Activated naive CD4-positive, alpha-beta T cell treated with anti-CD3 and anti-CD28 coated beads for 36 hours (primary cell): ENCODE results near the gene FLOT1. TPM values are rescaled to one million over a fixed set of nuclear protein-coding genes. Genes with fewer than 3 reads are reported as not detected.

Source experiments
- CTCF ChIA-PET: fragments of 350-600 bp; sonication (Branson Sonifier 250); formaldehyde crosslinking; loops from one replicate; lab custom pipeline; 2021; ENCODE audit warnings: antibody characterized with exemption; lab: Charles Lee
- DNase-seq: peaks from one replicate; pipeline ENCODE4 v3.0.0-alpha.2; 2020
- H3K27ac Mint-ChIP-seq: one replicate; pipeline ENCODE4 v1.8.0; 2021; ENCODE audit warnings: mild to moderate bottlenecking, mixed read lengths
- H3K27me3 Mint-ChIP-seq: one replicate; pipeline ENCODE4 v1.8.0; 2021; ENCODE audit warnings: low read depth, mixed read lengths
- H3K36me3 Mint-ChIP-seq: one replicate; pipeline ENCODE4 v1.8.0; 2021; ENCODE audit warnings: low read depth, mixed read lengths
- H3K4me1 Mint-ChIP-seq: one replicate; pipeline ENCODE4 v1.8.0; 2021; ENCODE audit warnings: low read depth, mixed read lengths
- H3K4me3 Mint-ChIP-seq: one replicate; pipeline ENCODE4 v1.8.0; 2021; ENCODE audit warnings: mild to moderate bottlenecking, moderate library complexity, mixed read lengths
- H3K9me3 Mint-ChIP-seq: one replicate; pipeline ENCODE4 v1.8.0; 2021; ENCODE audit warnings: mixed read lengths
- intact Hi-C: fragments of 100-400 bp; cut with micrococcal nuclease; formaldehyde crosslinking; loops from one replicate; pipeline ENCODE4 v1.15.1; 2023
- total RNA-seq, 2 experiments: library from RNA; stranded (reverse); gene quantifications; one replicate each; pipeline ENCODE4 v1.2.3, GENCODE V29; 2021

Gene FLOT1
- total RNA-seq, 2 experiments from 2014 or later = 162 to 173 TPM

DNA sequence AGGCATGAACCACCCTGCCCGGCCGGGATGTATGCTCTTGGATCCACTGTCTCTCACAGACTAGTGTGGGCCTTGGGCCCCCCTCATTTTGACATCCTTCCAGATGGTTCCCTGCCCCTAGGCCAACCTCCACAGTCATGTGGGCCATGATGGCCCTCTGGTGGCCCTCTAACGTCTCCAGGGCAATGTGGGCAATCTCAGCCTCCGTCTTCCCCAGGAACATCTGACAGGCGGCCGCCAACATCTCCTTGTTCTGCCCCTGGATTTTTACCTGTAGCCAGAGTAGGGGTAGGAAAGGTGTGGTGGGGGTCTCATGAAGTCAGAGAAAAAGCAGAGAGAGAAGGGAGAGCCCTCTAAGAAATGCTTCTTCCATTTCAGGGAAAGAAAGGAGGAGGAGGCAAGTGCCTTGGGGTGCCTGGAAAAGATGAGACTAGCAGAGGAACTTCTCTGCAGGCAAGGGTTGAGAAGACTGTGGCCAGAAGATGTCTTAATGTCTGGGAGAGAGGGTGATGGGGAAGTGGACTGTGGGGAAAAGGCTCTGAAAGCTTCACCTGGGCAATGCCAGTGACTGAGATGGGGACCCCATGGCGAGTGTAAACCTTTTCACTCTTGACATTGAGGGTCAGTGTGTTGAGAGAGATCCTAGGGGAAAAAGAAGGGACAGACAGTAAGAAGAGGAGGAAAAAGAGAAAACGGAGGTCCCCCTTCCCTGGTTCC lies 1.3 kb downstream of the FLOT1 start:
- peak overlapping the region; percentile 94 for H3K4me3 Mint-ChIP-seq
- H3K27ac Mint-ChIP-seq = peak overlapping the region; percentile 96
- intact Hi-C loops = loop anchor here (5.0 kb wide), 3 partner anchors 41 to 346 kb away; partner anchors contain the start of genes MRPS18B and PPP1R10
- peaks cover 67% of the 10 kb centered on the region for H3K4me1 Mint-ChIP-seq
- peaks cover 4% of the 10 kb centered on the region for H3K9me3 Mint-ChIP-seq
- H3K36me3 Mint-ChIP-seq = peaks cover 70% of the 10 kb centered on the region
- DNase-seq = no peak
- CTCF ChIA-PET = interaction anchor here (0.9 to 4.0 kb wide), 6 partner anchors 10 to 137 kb away, joined by 3 to 23 read pairs (median 5); partner anchors contain the start of gene TUBB
- H3K27me3 Mint-ChIP-seq = no peaks in the 10 kb centered on the region

DNA sequence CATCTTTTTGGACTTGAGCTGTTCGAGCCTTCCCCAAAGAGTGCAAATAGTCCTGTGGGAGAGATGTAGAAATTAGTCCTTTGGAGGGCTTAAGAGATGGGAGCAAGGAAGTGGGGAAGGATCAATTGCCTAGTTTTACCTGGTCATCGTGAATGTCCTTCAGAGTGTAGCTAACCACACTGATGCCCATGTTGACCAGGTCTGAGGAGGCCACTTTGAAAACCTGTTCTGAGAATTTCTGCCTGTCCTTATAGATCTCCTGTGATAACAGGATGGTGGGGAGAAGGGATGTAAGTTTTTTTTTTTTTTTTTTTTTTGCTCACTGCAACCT lies 2.0 kb downstream of the FLOT1 start:
- peak overlapping the region; percentile 32 for H3K4me3 Mint-ChIP-seq
- DNase-seq = no peak
- CTCF ChIA-PET = interaction anchor here (1.6 kb wide), 1 partner anchor 10 kb away, joined by 10 read pairs; no protein-coding TSS in a partner anchor
- peaks cover 77% of the 10 kb centered on the region for H3K36me3 Mint-ChIP-seq
- H3K9me3 Mint-ChIP-seq = peaks cover 5% of the 10 kb centered on the region
- intact Hi-C loops = loop anchor here (5.0 kb wide), 3 partner anchors 42 to 347 kb away; partner anchors contain the start of genes MRPS18B and PPP1R10
- H3K27ac Mint-ChIP-seq = no peak overlapping the region
- H3K27me3 Mint-ChIP-seq = no peaks in the 10 kb centered on the region
- H3K4me1 Mint-ChIP-seq = peaks cover 74% of the 10 kb centered on the region

DNA sequence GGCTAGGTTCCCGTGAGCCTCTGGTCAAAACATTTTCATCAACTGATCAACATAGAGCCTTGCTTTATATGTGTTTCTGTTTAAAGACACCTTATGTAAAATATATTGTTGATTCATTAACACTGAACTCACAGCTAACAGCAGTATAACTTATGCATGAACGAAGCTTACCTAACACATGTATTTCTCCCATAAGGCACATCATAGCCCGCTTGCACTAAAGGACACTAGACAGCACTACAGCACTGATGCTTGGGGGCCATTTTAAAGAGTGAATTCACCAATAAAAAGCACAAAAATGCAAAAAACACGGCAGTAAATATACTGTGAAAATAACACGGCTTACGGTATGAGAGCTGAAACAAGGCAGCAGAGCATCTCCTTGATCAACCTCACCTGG lies 4.0 kb downstream of the FLOT1 start:
- CTCF ChIA-PET = interaction anchor here (0.6 to 19.6 kb wide), 4 partner anchors 61 to 197 kb away, joined by 3 to 346 read pairs (median 18); partner anchors contain the start of gene DHX16
- no peak for DNase-seq
- intact Hi-C loops = loop anchor here (5.0 kb wide), 1 partner anchor 181 kb away; the partner anchor contains the start of genes GNL1 and PRR3
- Mint-ChIP-seq H3K4me3 (no peak overlapping the region), H3K36me3 (peaks cover 78% of the 10 kb centered on the region), H3K27me3 (no peaks in the 10 kb centered on the region), H3K9me3 (peaks cover 5% of the 10 kb centered on the region), H3K27ac (no peak overlapping the region), H3K4me1 (peaks cover 79% of the 10 kb centered on the region)

- DNase-seq = peak; percentile 63
- H3K4me1 Mint-ChIP-seq = peaks cover 79% of the 10 kb centered on the region
- H3K9me3 Mint-ChIP-seq = peaks cover 5% of the 10 kb centered on the region
Observed at GRCh38 chr6:30735668-30736314, 6.7 kb downstream of the FLOT1 start.

DNA sequence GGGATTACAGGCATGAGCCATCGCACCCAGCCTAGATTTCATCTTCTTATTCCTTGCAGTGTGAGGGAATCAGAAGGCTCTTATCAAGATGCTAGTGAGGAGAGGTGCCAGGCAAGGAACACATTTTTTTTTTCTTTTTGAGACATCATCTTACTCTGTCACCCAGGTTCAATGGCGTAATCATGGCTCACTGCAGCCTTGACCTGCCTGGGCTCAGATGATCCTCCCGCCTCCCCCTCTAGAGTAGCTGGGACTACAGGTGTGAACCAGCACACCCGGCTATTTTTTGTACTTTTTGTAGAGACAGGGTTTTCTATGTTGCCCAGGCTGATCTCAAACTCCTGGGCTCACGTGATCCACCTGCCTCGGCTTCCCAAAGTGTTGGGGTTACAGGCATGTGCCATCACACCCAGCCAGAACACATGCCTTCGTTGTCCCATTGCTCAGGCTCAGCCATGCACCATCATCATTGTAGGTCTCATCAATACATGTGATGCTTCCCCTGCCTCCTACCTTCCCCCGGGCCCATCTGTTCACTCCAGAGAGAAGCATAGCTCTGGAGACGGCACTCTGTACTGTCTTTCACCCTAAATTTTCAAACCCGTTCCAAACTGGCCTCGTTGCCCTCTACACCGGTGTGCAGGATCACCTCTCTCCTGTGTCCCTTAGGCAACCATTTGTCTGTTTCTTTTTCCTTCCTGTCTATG lies 10.1 kb downstream of the FLOT1 start:
- Mint-ChIP-seq H3K27me3 (no peaks in the 10 kb centered on the region), H3K36me3 (peaks cover 54% of the 10 kb centered on the region), H3K4me3 (no peak overlapping the region), H3K9me3 (peaks cover 5% of the 10 kb centered on the region), H3K4me1 (peaks cover 62% of the 10 kb centered on the region), H3K27ac (no peak overlapping the region)
- no peak for DNase-seq
- CTCF ChIA-PET = interaction anchor here (0.6 to 19.6 kb wide), 11 partner anchors 9 to 190 kb away, joined by 3 to 346 read pairs (median 5); partner anchors contain the start of genes DHX16 and MRPS18B
- intact Hi-C loops = no loop called here

More at GRCh38 chr6:30735668-30736314, 6.7 kb downstream of the FLOT1 start:
- CTCF ChIA-PET = interaction anchor here (0.6 to 19.6 kb wide), 7 partner anchors 11 to 224 kb away, joined by 3 to 346 read pairs (median 4); partner anchors contain the start of gene DHX16
- H3K36me3 Mint-ChIP-seq = peaks cover 63% of the 10 kb centered on the region
- H3K4me3 Mint-ChIP-seq = peak overlapping the region; percentile 32
- intact Hi-C loops = loop anchor here (1.0 to 5.0 kb wide), 6 partner anchors 9 to 178 kb away; partner anchors contain the start of genes GNL1, IER3, PRR3 and TUBB
- H3K27me3 Mint-ChIP-seq = no peaks in the 10 kb centered on the region
- H3K27ac Mint-ChIP-seq = peak overlapping the region; percentile 82

GRCh38 chr6:30730601-30731435 lies 11.7 kb downstream of the FLOT1 start:
- Mint-ChIP-seq H3K4me1 (peaks cover 47% of the 10 kb centered on the region), H3K36me3 (peaks cover 39% of the 10 kb centered on the region), H3K4me3 (peak overlapping the region; percentile 29), H3K27ac (no peak overlapping the region), H3K9me3 (no peaks in the 10 kb centered on the region), H3K27me3 (no peaks in the 10 kb centered on the region)
- intact Hi-C loops = loop anchor here (1.0 to 2.0 kb wide), 3 partner anchors 52 to 248 kb away; no protein-coding TSS in a partner anchor
- peak; percentile 94 for DNase-seq
- CTCF ChIA-PET = interaction anchor here (0.6 to 19.6 kb wide), 39 partner anchors 8 to 356 kb away, joined by 3 to 346 read pairs (median 4); partner anchors contain the start of genes DHX16, FLOT1, MRPS18B and PPP1R10

- peaks cover 55% of the 10 kb centered on the region for H3K36me3 Mint-ChIP-seq
- CTCF ChIA-PET = interaction anchor here (0.6 to 19.6 kb wide), 5 partner anchors 13 to 154 kb away, joined by 3 to 346 read pairs (median 6); partner anchors contain the start of gene DHX16
- no peak overlapping the region for H3K4me3 Mint-ChIP-seq
- peaks cover 54% of the 10 kb centered on the region for H3K4me1 Mint-ChIP-seq
- H3K9me3 Mint-ChIP-seq = no peaks in the 10 kb centered on the region
- DNase-seq = no peak
- intact Hi-C loops = no loop called here
- peak overlapping the region; percentile 46 for H3K27ac Mint-ChIP-seq
- no peaks in the 10 kb centered on the region for H3K27me3 Mint-ChIP-seq
Observed at GRCh38 chr6:30727920-30728553, 14.4 kb downstream of the FLOT1 start.

- no peak for DNase-seq
- Mint-ChIP-seq H3K4me3 (no peak overlapping the region), H3K4me1 (peaks cover 53% of the 10 kb centered on the region), H3K27ac (no peak overlapping the region), H3K9me3 (no peaks in the 10 kb centered on the region), H3K27me3 (no peaks in the 10 kb centered on the region), H3K36me3 (peaks cover 61% of the 10 kb centered on the region)
- CTCF ChIA-PET = interaction anchor here (0.6 to 19.6 kb wide), 3 partner anchors 49 to 365 kb away, joined by 3 to 346 read pairs (median 4); partner anchors contain the start of gene DHX16
- intact Hi-C loops = no loop called here
Observed at GRCh38 chr6:30726506-30727413, 15.7 kb downstream of the FLOT1 start.

- intact Hi-C loops = no loop called here
- peak; percentile 24 for DNase-seq
- H3K27me3 Mint-ChIP-seq = no peaks in the 10 kb centered on the region
- CTCF ChIA-PET = interaction anchor here (19.6 kb wide), 1 partner anchor 49 kb away, joined by 346 read pairs; the partner anchor contains the start of gene DHX16
- peaks cover 47% of the 10 kb centered on the region for H3K4me1 Mint-ChIP-seq
- H3K9me3 Mint-ChIP-seq = no peaks in the 10 kb centered on the region
- peak overlapping the region; percentile 46 for H3K27ac Mint-ChIP-seq
- H3K36me3 Mint-ChIP-seq = peaks cover 69% of the 10 kb centered on the region
- H3K4me3 Mint-ChIP-seq = peak overlapping the region; percentile 15
Observed at GRCh38 chr6:30725713-30726505, 16.6 kb downstream of the FLOT1 start.
